Heart right ventricle (tissue), 16 donors: ENCODE measurements around the gene RABL6. TPM values are rescaled to one million over a fixed set of nuclear protein-coding genes. Genes with fewer than 3 reads are reported as not detected.
A peak's percentile ranks its signal among the peaks of the same experiment; 100 is the strongest.

ENCODE experiments used
- ATAC-seq, 8 donors: fragments of 200-7000 bp; cut with Tn5 transposase; one replicate each; pipeline ENCODE4 v1.9.1; 2020; ENCODE audit warnings: mild to moderate bottlenecking in 8 of 8, moderate library complexity in 8 of 8, moderate number of reproducible peaks in 1 of 8
- DNase-seq, 2 donors: peaks; one replicate each; pipeline ENCODE4 v3.0.0-alpha.2; 2020
- H3K27ac ChIP-seq, 10 donors: fragments of 200-600 bp; sonication (generic) in 2 of 10; one replicate each; pipeline versions ENCODE4 v1.5.0 to v1.8.0; 2020 to 2022; ENCODE audit warnings: mild to moderate bottlenecking in 3 of 10
- H3K27me3 ChIP-seq, 7 donors: fragments of 200-600 bp; one replicate each; pipeline ENCODE4 v1.8.0; 2021 to 2022; ENCODE audit warnings: mild to moderate bottlenecking in 2 of 7
- H3K36me3 ChIP-seq, 9 donors: fragments of 200-600 bp; sonication (generic) in 1 of 9; one replicate each; pipeline versions ENCODE4 v1.5.0 to v1.8.0; 2020 to 2022; ENCODE audit warnings: mild to moderate bottlenecking in 2 of 9
- H3K4me1 ChIP-seq, 9 donors: fragments of 200-600 bp; sonication (generic) in 1 of 9; one replicate each; pipeline versions ENCODE4 v1.5.0 to v1.8.0; 2020 to 2022; ENCODE audit warnings: mild to moderate bottlenecking in 4 of 9
- H3K4me3 ChIP-seq, 10 donors: fragments of 200-600 bp; sonication (generic) in 2 of 10; one replicate each; pipeline versions ENCODE4 v1.5.0 to v1.8.0; 2020 to 2022; ENCODE audit warnings: mild to moderate bottlenecking in 7 of 10, moderate library complexity in 2 of 10
- H3K9me3 ChIP-seq, 11 donors: fragments of 200-600 bp in 10 of 11; sonication (generic) in 2 of 11; one replicate each; pipeline versions ENCODE4 v1.5.0 to v1.8.0; 2013 to 2022; ENCODE audit warnings: mild to moderate bottlenecking in 2 of 11, control low read depth in 1 of 11, moderate library complexity in 1 of 11
- CTCF ChIP-seq, 9 donors: fragments of 200-600 bp; sonication (generic) in 2 of 9; IDR thresholded peaks; one replicate each; pipeline versions ENCODE4 v1.5.0 to v1.8.0; 2021 to 2022; ENCODE audit warnings: antibody characterized with exemption in 9 of 9, mild to moderate bottlenecking in 5 of 9, moderate library complexity in 1 of 9
- WGBS, 2 donors: extraction: QIAGEN DNeasy Blood & Tissue Kit; methylation state at CpG; one replicate each; pipeline ENCODE4 v1.1.7; 2013; ENCODE audit warnings: inconsistent platforms in 1 of 2; 5-methylcytosine and 5-hydroxymethylcytosine counted together
- intact Hi-C, 10 donors: fragments of 100-400 bp; cut with DNase I; formaldehyde crosslinking; loops; one replicate each; pipeline versions ENCODE4 v1.11.1 to v1.14.2; 2022
- polyA plus RNA-seq, 2 donors: library from polyadenylated mRNA; stranded (reverse); fragments of 200-250 nt; gene quantifications; one replicate each; pipeline ENCODE4 v1.2.3, GENCODE V29; 2013
- total RNA-seq, 10 donors: library from RNA; stranded (reverse); fragmentation: NEBNext Ultra II Directional in 3 of 10; extraction: Animal tissue kit (Norgen Biotek cat#: 25700) in 3 of 10; gene quantifications; one replicate each; pipeline versions ENCODE4 v1.2.1 to v1.2.4, GENCODE V29; 2021 to 2023
- donor health status: Arrhythmogenic right ventricular cardiomyopathy.
- donor health status: ischemic (EF 13 %, LVEDD 7.1; RV severe dilation, severe dysfunction).
- donor health status: healthy with polysubstance abuse.
- donor health status: DM: no; HTN: yes; CAD: no.
- donor health status: DM: no; HTN: no; CAD: no.
- donor health status: ischemic (EF 25% LVEDD 6.9; RV normal size, moderate dysfunction).
- donor health status: ischemic (EF 25% LVEDD 5.7; RV mildly dilated, moderate dysfunction).
- donor health status: healthy.
- donor health status: DM: yes; HTN: yes; CAD: no.
- donor health status: Ischemic cardiomyopathy.
- donor health status: ischemic (EF 35%, LVEDD 5.7; RV mildly dilated, moderate dysfunction).
- donor health status: nonischemic (EF 11% LVEDD 7.7; RV severe dilation, severe dysfunction).
- donor health status: DM: yes; HTN: yes; CAD: no.
- donor health status: PGD.
- donor health status: ischemic (EF 29% LVEDD 5.4; RV normal size, mild dysfunction).
- donor health status: nonischemic (EF 23%, LVEDD 6.1; RV moderate dilation, normal function).

The RABL6 gene
- total and polyA plus RNA-seq, 12 donors, result 60.5 to 97.4 (median 66.6) TPM

GRCh38 chr9:136846376-136847087 is 38.8 kb downstream of the RABL6 start:
- Histone ChIP-seq H3K36me3 (peaks cover 0 to 29% (median 10%) of the 10 kb centered on the region in 9 donors), H3K4me1 (peaks cover 35 to 79% (median 63%) of the 10 kb centered on the region in 9 donors), H3K27me3 (peaks cover 0 to 55% (median 29%) of the 10 kb centered on the region in 7 donors), H3K4me3 (peak overlapping the region; percentile 10 to 99 (median 80)), H3K27ac (peak overlapping the region in 2 of 10 donors; percentile 93 to 95), H3K9me3 (no peaks in the 10 kb centered on the region)
- ATAC-seq, result no peak
- TF ChIP-seq CTCF (IDR thresholded peaks at IDR 0.05), result no peak
- WGBS, 2 donors, result 4 to 12% methylated on average over 98 of the region's 98 CpGs
- DNase-seq, result no peak
- intact Hi-C loops, result loop anchor here in 6 of 10 donors (5.0 to 10.0 kb wide), 5 partner anchors 52 to 178 kb away; partner anchors contain the start of genes FBXW5 (in 3 of the 6), TMEM141 (in 2 of the 6), ABCA2 (in 1 of the 6) and CCDC183 (in 1 of the 6)

DNA sequence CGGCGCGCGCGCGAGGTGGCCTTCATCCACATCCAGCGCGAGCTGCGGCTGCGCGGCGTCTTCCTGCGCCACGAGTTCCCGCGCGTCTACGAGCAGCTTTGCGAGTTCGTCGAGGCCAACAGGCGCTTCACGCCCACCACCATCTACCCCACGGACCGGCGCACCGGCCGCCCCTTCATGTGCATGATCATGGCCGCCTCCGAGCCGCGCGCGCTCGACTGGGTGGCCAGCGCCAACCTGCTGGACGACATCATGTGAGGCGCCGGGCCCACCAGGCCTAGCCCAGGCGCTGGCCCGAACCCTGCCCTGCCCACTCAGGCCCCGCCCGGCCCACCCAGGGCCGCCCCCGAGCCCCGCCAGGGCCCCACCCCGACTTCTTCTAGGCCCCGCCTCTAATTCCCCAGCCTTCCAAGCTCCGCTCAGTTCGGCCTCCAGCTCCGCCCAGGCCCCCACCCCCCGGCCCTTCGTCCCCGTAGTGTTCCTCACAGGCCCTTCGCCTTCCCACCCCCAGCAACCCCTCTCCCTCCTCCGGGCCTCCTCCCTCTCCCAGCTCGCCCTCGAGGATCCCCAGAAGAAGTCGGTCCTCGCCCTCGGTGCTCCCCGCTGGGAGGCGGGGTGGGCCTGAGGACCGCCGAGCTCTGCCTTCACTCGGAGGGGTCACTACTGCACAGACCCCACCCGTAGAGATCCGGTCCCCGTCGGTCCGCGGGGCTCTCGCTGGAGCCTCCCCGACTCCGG is 39.5 kb downstream of the RABL6 start:
- DNase-seq, result peak; percentile 71 to 81
- H3K27ac ChIP-seq, result peak overlapping the region; percentile 77 to 96 (median 92)

DNA sequence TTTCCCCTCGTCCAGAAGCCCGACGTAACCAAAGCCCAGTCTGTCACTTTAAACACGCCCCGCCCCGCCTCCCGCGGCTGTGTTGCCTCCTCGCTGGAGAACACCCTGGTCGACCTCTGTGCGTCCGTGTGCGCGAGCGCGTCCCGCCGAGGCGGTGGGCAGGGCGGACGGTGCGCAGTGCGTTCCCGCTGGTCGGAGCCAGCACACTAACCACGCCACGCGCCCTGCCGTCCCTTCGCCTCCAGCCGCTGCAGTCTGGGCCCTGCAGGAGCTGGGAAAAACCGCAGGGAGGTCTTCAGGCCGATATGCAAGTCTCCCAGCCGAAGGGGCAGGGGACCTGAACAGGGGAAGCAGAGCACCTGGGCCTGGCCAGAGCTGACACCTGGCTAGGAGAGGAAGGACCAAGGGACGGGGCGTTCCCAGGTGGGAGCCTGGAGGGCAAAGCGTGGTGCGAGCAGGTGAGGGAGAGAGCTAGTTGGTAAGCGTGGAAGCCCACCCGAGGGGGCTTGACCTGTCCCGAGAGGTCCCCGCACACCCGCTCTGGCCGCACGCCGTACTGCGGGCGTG is 40.2 kb downstream of the RABL6 start:
- Histone ChIP-seq H3K4me1 (peaks cover 26 to 67% (median 59%) of the 10 kb centered on the region in 9 donors), H3K36me3 (peaks cover 0 to 33% (median 11%) of the 10 kb centered on the region in 9 donors), H3K9me3 (no peaks in the 10 kb centered on the region), H3K4me3 (peak overlapping the region; percentile 74 to 99 (median 82)), H3K27ac (peak overlapping the region; percentile 77 to 96 (median 92)), H3K27me3 (peaks cover 0 to 54% (median 29%) of the 10 kb centered on the region in 7 donors)
- WGBS, 2 donors, result 0 to 1% methylated on average over 48 of the region's 48 CpGs
- ATAC-seq (peak; percentile 32 to 58 (median 48)), DNase-seq (peak; percentile 89 to 91)
- no peak for TF ChIP-seq CTCF (IDR thresholded peaks at IDR 0.05)
- intact Hi-C loops, result loop anchor here in 6 of 10 donors (2.0 to 10.0 kb wide), 7 partner anchors 53 to 177 kb away; partner anchors contain the start of genes FBXW5 (in 4 of the 6), TMEM141 (in 3 of the 6), ABCA2 (in 1 of the 6) and C8G (in 1 of the 6)

More for the DNA sequence above, 39.5 kb downstream of the RABL6 start:
- Histone ChIP-seq H3K4me1 (peaks cover 31 to 72% (median 63%) of the 10 kb centered on the region in 9 donors), H3K9me3 (no peaks in the 10 kb centered on the region), H3K27me3 (peaks cover 0 to 55% (median 29%) of the 10 kb centered on the region in 7 donors), H3K36me3 (peaks cover 0 to 33% (median 11%) of the 10 kb centered on the region in 9 donors), H3K4me3 (peak overlapping the region; percentile 74 to 99 (median 82))
- WGBS, 2 donors, result 3 to 5% methylated on average over 63 to 75 of the region's 75 CpGs
- no peak for TF ChIP-seq CTCF (IDR thresholded peaks at IDR 0.05)
- peak in 7 of 8 donors; percentile 6 to 20 (median 14) for ATAC-seq
- intact Hi-C loops, result loop anchor here in 6 of 10 donors (5.0 to 10.0 kb wide), 5 partner anchors 52 to 178 kb away; partner anchors contain the start of genes FBXW5 (in 3 of the 6), TMEM141 (in 2 of the 6), ABCA2 (in 1 of the 6) and CCDC183 (in 1 of the 6)
